Naive thymus-derived CD4-positive, alpha-beta T cell (primary cell): ENCODE data around the gene LMOD2. TPM values are rescaled to one million over a fixed set of nuclear protein-coding genes. Genes with fewer than 3 reads are reported as not detected.

Experiments used
- ATAC-seq: fragments of 150-1000 bp; cut with Tn5 transposase; 2 replicates; pipeline ENCODE4 v1.10.0; 2021; ENCODE audit warnings: mild to moderate bottlenecking, moderate library complexity
- CTCF ChIA-PET: fragments of 350-600 bp; sonication (Branson Sonifier 250); formaldehyde crosslinking; loops from one replicate; lab custom pipeline; 2021; ENCODE audit warnings: antibody characterized with exemption; lab: Charles Lee
- POLR2A ChIA-PET: fragments of 350-600 bp; sonication (Branson Sonifier 250); formaldehyde crosslinking; loops from one replicate; lab custom pipeline; 2021; ENCODE audit warnings: antibody characterized with exemption, inconsistent platforms; lab: Charles Lee
- DNase-seq, 9 donors: peaks; one replicate each; pipeline versions ENCODE4 v3.0.0 to v3.0.0-alpha.2; 2020 to 2022; ENCODE audit warnings: mixed read lengths in 1 of 9
- H3K27ac ChIP-seq: one replicate; pipeline ENCODE4 v1.7.0; 2013; ENCODE audit warnings: mild to moderate bottlenecking, low read depth, low read length, moderate library complexity
- H3K27me3 ChIP-seq, 2 donors: one replicate each; pipeline ENCODE4 v1.7.0; 2013; ENCODE audit warnings: low read length in 2 of 2, mild to moderate bottlenecking in 2 of 2, moderate library complexity in 2 of 2; ENCODE audit not compliant: control insufficient read depth in 2 of 2, insufficient read depth in 2 of 2
- H3K36me3 ChIP-seq, 3 experiments: 1 replicate in 2 of 3; 2 replicates in 1 of 3; pipeline ENCODE4 v1.7.0; 2013; ENCODE audit warnings: low read length in 3 of 3, mild to moderate bottlenecking in 3 of 3, moderate library complexity in 1 of 3; ENCODE audit not compliant: insufficient read depth in 3 of 3, control insufficient read depth in 2 of 3
- H3K4me1 ChIP-seq, 2 donors: one replicate each; pipeline ENCODE4 v1.7.0; 2013; ENCODE audit warnings: low read length in 2 of 2, mild to moderate bottlenecking in 2 of 2, moderate library complexity in 1 of 2; ENCODE audit not compliant: control insufficient read depth in 2 of 2, insufficient read depth in 2 of 2
- H3K4me3 ChIP-seq: 2 replicates; pipeline ENCODE4 v1.7.0; 2013; ENCODE audit warnings: mild to moderate bottlenecking, low read length
- H3K9me3 ChIP-seq, 3 experiments: 1 replicate in 2 of 3; 2 replicates in 1 of 3; pipeline ENCODE4 v1.7.0; 2013; ENCODE audit warnings: low read length in 3 of 3; ENCODE audit not compliant: control insufficient read depth in 2 of 3
- H3K27ac Mint-ChIP-seq, 9 donors: one replicate each; pipeline ENCODE4 v1.8.0; 2020 to 2022; ENCODE audit warnings: mixed read lengths in 9 of 9, mild to moderate bottlenecking in 8 of 9, moderate library complexity in 5 of 9, inconsistent platforms in 2 of 9
- H3K27me3 Mint-ChIP-seq, 5 donors: one replicate each; pipeline ENCODE4 v1.8.0; 2021 to 2022; ENCODE audit warnings: mixed read lengths in 5 of 5, mild to moderate bottlenecking in 1 of 5
- H3K36me3 Mint-ChIP-seq, 5 donors: one replicate each; pipeline ENCODE4 v1.8.0; 2020 to 2022; ENCODE audit warnings: mixed read lengths in 5 of 5, mild to moderate bottlenecking in 3 of 5, inconsistent platforms in 1 of 5
- H3K4me1 Mint-ChIP-seq, 7 donors: one replicate each; pipeline ENCODE4 v1.8.0; 2020 to 2022; ENCODE audit warnings: mixed read lengths in 7 of 7, mild to moderate bottlenecking in 3 of 7, inconsistent platforms in 1 of 7
- H3K4me3 Mint-ChIP-seq, 10 donors: one replicate each; pipeline ENCODE4 v1.8.0; 2020 to 2022; ENCODE audit warnings: mild to moderate bottlenecking in 10 of 10, mixed read lengths in 10 of 10, moderate library complexity in 6 of 10, inconsistent platforms in 2 of 10
- H3K9me3 Mint-ChIP-seq, 11 donors: one replicate each; pipeline ENCODE4 v1.8.0; 2020 to 2022; ENCODE audit warnings: mixed read lengths in 11 of 11, mild to moderate bottlenecking in 4 of 11, inconsistent platforms in 1 of 11, moderate library complexity in 1 of 11
- intact Hi-C, 2 donors: fragments of 100-400 bp; cut with micrococcal nuclease; formaldehyde crosslinking; loops; one replicate each; pipeline ENCODE4 v1.15.1; 2023
- polyA plus RNA-seq, 2 donors: library from polyadenylated mRNA; unstranded; fragments of 300-500 nt; fragmentation: Illumina TruSeq; gene quantifications; one replicate each; pipeline ENCODE4 v1.2.3, GENCODE V29; 2021
- total RNA-seq, 6 experiments: library from RNA in 5 of 6; stranded (reverse) in 5 of 6; gene quantifications; 1 replicate in 5 of 6; 2 replicates in 1 of 6; pipeline ENCODE4 v1.2.3 and lab custom pipeline; 2021 to 2026

Gene LMOD2
- total and polyA plus RNA-seq, 7 experiments from 2014 or later = 0.13 to 0.44 TPM; not detected in 5

- no peaks in the 10 kb centered on the region for H3K36me3 ChIP-seq
- ChIA-PET CTCF (no interaction called here), POLR2A (no interaction called here)
- H3K27ac Mint-ChIP-seq = no peak overlapping the region
- intact Hi-C loops = no loop called here
- no peaks in the 10 kb centered on the region for H3K4me1 ChIP-seq
- H3K27me3 Mint-ChIP-seq = peaks cover 8 to 18% (median 16%) of the 10 kb centered on the region in 5 donors
- H3K4me3 ChIP-seq = no peak overlapping the region
- H3K4me1 Mint-ChIP-seq = peaks cover 0 to 1% (median 0%) of the 10 kb centered on the region in 7 donors
- H3K4me3 Mint-ChIP-seq = no peak overlapping the region
- H3K36me3 Mint-ChIP-seq = peaks cover 0 to 3% (median 0%) of the 10 kb centered on the region in 5 donors
- H3K9me3 Mint-ChIP-seq = no peaks in the 10 kb centered on the region
- no peaks in the 10 kb centered on the region for H3K27me3 ChIP-seq
- no peak overlapping the region for H3K27ac ChIP-seq
- DNase-seq (no peak), ATAC-seq (no peak)
- no peaks in the 10 kb centered on the region for H3K9me3 ChIP-seq
These were observed 1.1 kb downstream of the LMOD2 start for GRCh38 chr7:123656544-123657303.

- Mint-ChIP-seq H3K4me1 (peaks cover 0 to 3% (median 0%) of the 10 kb centered on the region in 7 donors), H3K27me3 (peaks cover 13 to 24% (median 18%) of the 10 kb centered on the region in 5 donors), H3K4me3 (no peak overlapping the region), H3K9me3 (no peaks in the 10 kb centered on the region), H3K27ac (no peak overlapping the region), H3K36me3 (peaks cover 0 to 4% (median 0%) of the 10 kb centered on the region in 5 donors)
- Histone ChIP-seq H3K36me3 (no peaks in the 10 kb centered on the region), H3K27ac (no peak overlapping the region), H3K4me1 (no peaks in the 10 kb centered on the region), H3K9me3 (no peaks in the 10 kb centered on the region), H3K27me3 (no peaks in the 10 kb centered on the region), H3K4me3 (no peak overlapping the region)
- CTCF ChIA-PET = no interaction called here
- intact Hi-C loops = no loop called here
- POLR2A ChIA-PET = no interaction called here
- ATAC-seq (no peak), DNase-seq (no peak)
These were observed 1.6 kb downstream of the LMOD2 start for GRCh38 chr7:123657304-123657685.

DNA sequence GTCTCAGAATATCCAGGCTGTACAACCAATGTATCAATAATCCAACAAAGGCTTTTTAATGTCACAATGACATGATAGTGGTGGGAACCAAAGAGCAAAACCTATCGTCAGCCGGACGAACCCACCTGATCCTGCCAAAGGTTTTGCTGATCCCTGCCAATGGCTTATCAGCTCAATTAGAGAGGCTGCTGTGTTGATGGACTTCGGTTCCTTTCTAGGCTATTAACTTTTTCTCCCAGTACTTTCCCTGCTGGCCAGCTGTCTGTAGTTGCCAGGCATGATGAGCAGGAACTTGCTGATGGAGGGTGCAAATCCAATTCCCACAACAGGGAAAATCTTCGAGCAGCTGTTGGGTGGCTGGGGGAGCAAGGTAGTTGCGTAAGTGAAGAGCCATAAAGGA is 2.4 kb downstream of the LMOD2 start:
- Histone ChIP-seq H3K36me3 (no peaks in the 10 kb centered on the region), H3K27ac (no peak overlapping the region), H3K9me3 (no peaks in the 10 kb centered on the region), H3K4me1 (no peaks in the 10 kb centered on the region), H3K27me3 (no peaks in the 10 kb centered on the region), H3K4me3 (no peak overlapping the region)
- intact Hi-C loops = no loop called here
- Mint-ChIP-seq H3K27me3 (peaks cover 13 to 31% (median 23%) of the 10 kb centered on the region in 5 donors), H3K9me3 (no peaks in the 10 kb centered on the region), H3K27ac (no peak overlapping the region), H3K4me1 (peaks cover 0 to 3% (median 0%) of the 10 kb centered on the region in 7 donors), H3K4me3 (no peak overlapping the region), H3K36me3 (peaks cover 0 to 4% (median 0%) of the 10 kb centered on the region in 5 donors)
- POLR2A ChIA-PET = no interaction called here
- CTCF ChIA-PET = interaction anchor here (1.1 kb wide), 1 partner anchor 39 kb away, joined by 5 read pairs; no protein-coding TSS in a partner anchor
- ATAC-seq = no peak
- DNase-seq = no peak

- Mint-ChIP-seq H3K36me3 (peaks cover 0 to 4% (median 0%) of the 10 kb centered on the region in 5 donors), H3K27me3 (peaks cover 12 to 39% (median 26%) of the 10 kb centered on the region in 5 donors), H3K4me3 (no peak overlapping the region), H3K27ac (peak overlapping the region in 2 of 9 donors; percentile 13 to 33), H3K4me1 (peaks cover 0 to 3% (median 0%) of the 10 kb centered on the region in 7 donors), H3K9me3 (no peaks in the 10 kb centered on the region)
- Histone ChIP-seq H3K4me3 (no peak overlapping the region), H3K36me3 (no peaks in the 10 kb centered on the region), H3K4me1 (no peaks in the 10 kb centered on the region), H3K27ac (no peak overlapping the region), H3K27me3 (no peaks in the 10 kb centered on the region), H3K9me3 (no peaks in the 10 kb centered on the region)
- POLR2A ChIA-PET = no interaction called here
- ATAC-seq (no peak), DNase-seq (no peak)
- intact Hi-C loops = no loop called here
- CTCF ChIA-PET = no interaction called here
These were observed 5.1 kb downstream of the LMOD2 start for GRCh38 chr7:123660514-123661354.

DNA sequence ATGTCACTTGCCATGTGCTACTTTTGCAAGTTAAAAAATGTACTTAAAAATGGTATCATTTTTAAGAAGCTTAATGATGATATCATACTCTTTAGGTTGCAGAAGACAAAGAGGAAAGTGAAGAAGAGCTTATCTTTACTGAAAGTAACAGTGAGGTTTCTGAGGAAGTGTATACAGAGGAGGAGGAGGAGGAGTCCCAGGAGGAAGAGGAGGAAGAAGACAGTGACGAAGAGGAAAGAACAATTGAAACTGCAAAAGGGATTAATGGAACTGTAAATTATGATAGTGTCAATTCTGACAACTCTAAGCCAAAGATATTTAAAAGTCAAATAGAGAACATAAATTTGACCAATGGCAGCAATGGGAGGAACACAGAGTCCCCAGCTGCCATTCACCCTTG is 6.1 kb downstream of the LMOD2 start:
- intact Hi-C loops = no loop called here
- Histone ChIP-seq H3K4me3 (no peak overlapping the region), H3K27me3 (no peaks in the 10 kb centered on the region), H3K9me3 (no peaks in the 10 kb centered on the region), H3K36me3 (no peaks in the 10 kb centered on the region), H3K27ac (no peak overlapping the region), H3K4me1 (no peaks in the 10 kb centered on the region)
- Mint-ChIP-seq H3K4me3 (no peak overlapping the region), H3K27me3 (peaks cover 14 to 39% (median 26%) of the 10 kb centered on the region in 5 donors), H3K9me3 (no peaks in the 10 kb centered on the region), H3K36me3 (peaks cover 0 to 4% (median 0%) of the 10 kb centered on the region in 5 donors), H3K4me1 (peaks cover 0 to 3% (median 0%) of the 10 kb centered on the region in 7 donors), H3K27ac (no peak overlapping the region)
- ChIA-PET CTCF (no interaction called here), POLR2A (no interaction called here)
- DNase-seq = no peak
- no peak for ATAC-seq

DNA sequence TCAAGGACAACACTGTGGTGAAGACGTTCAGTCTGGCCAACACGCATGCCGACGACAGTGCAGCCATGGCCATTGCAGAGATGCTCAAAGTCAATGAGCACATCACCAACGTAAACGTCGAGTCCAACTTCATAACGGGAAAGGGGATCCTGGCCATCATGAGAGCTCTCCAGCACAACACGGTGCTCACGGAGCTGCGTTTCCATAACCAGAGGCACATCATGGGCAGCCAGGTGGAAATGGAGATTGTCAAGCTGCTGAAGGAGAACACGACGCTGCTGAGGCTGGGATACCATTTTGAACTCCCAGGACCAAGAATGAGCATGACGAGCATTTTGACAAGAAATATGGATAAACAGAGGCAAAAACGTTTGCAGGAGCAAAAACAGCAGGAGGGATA is 6.6 kb downstream of the LMOD2 start:
- Mint-ChIP-seq H3K27me3 (peaks cover 14 to 39% (median 26%) of the 10 kb centered on the region in 5 donors), H3K4me3 (peak overlapping the region in 1 of 10 donors; percentile 38), H3K9me3 (no peaks in the 10 kb centered on the region), H3K4me1 (peaks cover 0 to 3% (median 0%) of the 10 kb centered on the region in 7 donors), H3K36me3 (peaks cover 0 to 4% (median 0%) of the 10 kb centered on the region in 5 donors), H3K27ac (no peak overlapping the region)
- ATAC-seq (no peak), DNase-seq (no peak)
- Histone ChIP-seq H3K4me1 (no peaks in the 10 kb centered on the region), H3K27ac (no peak overlapping the region), H3K9me3 (no peaks in the 10 kb centered on the region), H3K4me3 (no peak overlapping the region), H3K27me3 (no peaks in the 10 kb centered on the region), H3K36me3 (no peaks in the 10 kb centered on the region)
- ChIA-PET POLR2A (no interaction called here), CTCF (no interaction called here)
- intact Hi-C loops = no loop called here
